ENCODE results near the gene SPTBN5.

- TF ChIP-seq, protein P1, sequence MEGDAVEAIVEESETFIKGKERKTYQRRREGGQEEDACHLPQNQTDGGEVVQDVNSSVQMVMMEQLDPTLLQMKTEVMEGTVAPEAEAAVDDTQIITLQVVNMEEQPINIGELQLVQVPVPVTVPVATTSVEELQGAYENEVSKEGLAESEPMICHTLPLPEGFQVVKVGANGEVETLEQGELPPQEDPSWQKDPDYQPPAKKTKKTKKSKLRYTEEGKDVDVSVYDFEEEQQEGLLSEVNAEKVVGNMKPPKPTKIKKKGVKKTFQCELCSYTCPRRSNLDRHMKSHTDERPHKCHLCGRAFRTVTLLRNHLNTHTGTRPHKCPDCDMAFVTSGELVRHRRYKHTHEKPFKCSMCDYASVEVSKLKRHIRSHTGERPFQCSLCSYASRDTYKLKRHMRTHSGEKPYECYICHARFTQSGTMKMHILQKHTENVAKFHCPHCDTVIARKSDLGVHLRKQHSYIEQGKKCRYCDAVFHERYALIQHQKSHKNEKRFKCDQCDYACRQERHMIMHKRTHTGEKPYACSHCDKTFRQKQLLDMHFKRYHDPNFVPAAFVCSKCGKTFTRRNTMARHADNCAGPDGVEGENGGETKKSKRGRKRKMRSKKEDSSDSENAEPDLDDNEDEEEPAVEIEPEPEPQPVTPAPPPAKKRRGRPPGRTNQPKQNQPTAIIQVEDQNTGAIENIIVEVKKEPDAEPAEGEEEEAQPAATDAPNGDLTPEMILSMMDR (conservative IDR thresholded peaks at IDR 0.05; ENCODE audit: low read length): no peak
- TF ChIP-seq EZH2phosphoT487 (IDR thresholded peaks at IDR 0.05; ENCODE audit: borderline replicate concordance): no peak
These were observed 17.8 kb downstream of the SPTBN5 start for GRCh38 chr15:41876007-41876406.

Measured in Loucy (cell line).